GM12891 (cell line): ENCODE data around the gene CD68.

Experiments
- POLR2A ChIP-seq: IDR thresholded peaks from 2 replicates; pipeline ENCODE4 v1.6.1; 2011; ENCODE audit warnings: low read depth, low read length, control low read depth
- SPI1 ChIP-seq: IDR thresholded peaks from 2 replicates; pipeline ENCODE4 v1.6.1; 2011; ENCODE audit warnings: low read depth, low read length, control low read depth
- TAF1 ChIP-seq: IDR thresholded peaks from 2 replicates; pipeline ENCODE4 v1.6.1; 2011; ENCODE audit warnings: low read depth, low read length, control low read depth

- TF ChIP-seq POLR2A = no peak; the same call in 1 of the 2 replicates
- no peak for TF ChIP-seq SPI1
- no peak for TF ChIP-seq TAF1
Measured at GRCh38 chr17:7574176-7574953, 5.1 kb upstream of the CD68 start.
